ENCODE data around the gene CIRBP. TPM values are rescaled to one million over a fixed set of nuclear protein-coding genes. Genes with fewer than 3 reads are reported as not detected.

The CIRBP gene
- total and polyA plus RNA-seq, 9 of the 15 experiments (the other 6 are each of a cell fraction or from before 2014, with no cell fraction given), result 20.5 to 327 (median 176) TPM

GRCh38 chr19:1284293-1284978 is 15.3 kb downstream of the CIRBP start:
- in situ Hi-C loops (cut with MboI), result no loop called here
- Histone ChIP-seq H3K27me3 (ENCODE audit: control insufficient read depth in 2 of 2, insufficient read depth in 2 of 2, low read length in 2 of 2) (peaks cover 19 to 44% of the 10 kb centered on the region in 2 experiments; a peak in 4 of 5 replicates), H3K4me1 (replicated peaks in 1 of 2; ENCODE audit: control insufficient read depth in 2 of 2, insufficient read depth in 2 of 2, low read length in 2 of 2) (peaks cover 0 to 84% of the 10 kb centered on the region in 2 experiments; a peak in 2 of 5 replicates)

More at GRCh38 chr19:1284293-1284978, 15.3 kb downstream of the CIRBP start:
- FAIRE-seq, result peak; percentile 37
- TF ChIP-seq TAL1 (IDR thresholded peaks at IDR 0.05) (no peak), ZNF274 (IDR thresholded peaks at IDR 0.05; ENCODE audit: borderline replicate concordance, low read depth, low read length) (no peak), EZH2 (IDR thresholded peaks at IDR 0.05; ENCODE audit: borderline replicate concordance, low read depth, low read length) (no peak), RBM22 (IDR thresholded peaks at IDR 0.05; ENCODE audit: low read depth, low read length, poor library complexity, severe bottlenecking) (no peak), TBL1XR1 (IDR thresholded peaks at IDR 0.05; ENCODE audit: low read length in 2 of 2) (no peak), CXXC5 (CRISPR knock-in tag; IDR thresholded peaks at IDR 0.05) (no peak), IRF2 (CRISPR knock-in tag; IDR thresholded peaks at IDR 0.05) (0 out of 2 replicates have a peak, but pooled peaks have one; percentile 17), ZBTB34 (CRISPR knock-in tag; IDR thresholded peaks at IDR 0.05) (no peak), HOXB6 (CRISPR knock-in tag; IDR thresholded peaks at IDR 0.05; ENCODE audit: borderline replicate concordance) (no peak), POLR2AphosphoS5 (IDR thresholded peaks at IDR 0.05; ENCODE audit: control insufficient read depth, insufficient read depth, low read depth, low read length) (no peak), GTF2F1 (IDR thresholded peaks at IDR 0.05; ENCODE audit: low read depth, low read length) (no peak), ZKSCAN8 (CRISPR knock-in tag; IDR thresholded peaks at IDR 0.05) (no peak), MCM5 (IDR thresholded peaks at IDR 0.05; ENCODE audit: low read depth) (no peak), ZNF263 (CRISPR knock-in tag; IDR thresholded peaks at IDR 0.05; ENCODE audit: borderline replicate concordance) (peak; percentile 43; the same call in 1 of the 2 replicates), WHSC1 (IDR thresholded peaks at IDR 0.05; ENCODE audit: low read length) (no peak)
- TF ChIP-seq, protein P1, sequence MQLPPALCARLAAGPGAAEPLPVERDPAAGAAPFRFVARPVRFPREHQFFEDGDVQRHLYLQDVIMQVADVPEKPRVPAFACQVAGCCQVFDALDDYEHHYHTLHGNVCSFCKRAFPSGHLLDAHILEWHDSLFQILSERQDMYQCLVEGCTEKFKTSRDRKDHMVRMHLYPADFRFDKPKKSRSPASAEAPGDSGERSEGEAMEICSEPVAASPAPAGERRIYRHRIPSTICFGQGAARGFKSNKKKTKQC (CRISPR knock-in tag; IDR thresholded peaks at IDR 0.05), result no peak
- POLR2A ChIA-PET, result interaction anchor here (0.6 to 1.5 kb wide), 7 partner anchors 9 to 133 kb away, joined by 3 to 7 read pairs (median 4); partner anchors contain the start of genes CIRBP and FAM174C
- Histone ChIP-seq H3K9me3 (replicated peaks; ENCODE audit: control insufficient read depth, insufficient read depth, low read depth, low read length) (no peaks in the 10 kb centered on the region), H3K27ac (ENCODE audit: extremely low read depth, low read depth, low read length) (no peak overlapping the region), H3K4me2 (ENCODE audit: insufficient read depth, low read length) (no peak overlapping the region), H2AFZ (ENCODE audit: low read depth, low read length) (no peak overlapping the region), H4K20me1 (replicated peaks; ENCODE audit: control insufficient read depth, insufficient read depth, low read length) (peaks cover 18% of the 10 kb centered on the region), H3K79me2 (ENCODE audit: control insufficient read depth, insufficient read depth, low read length) (no peaks in the 10 kb centered on the region), H3K36me3 (ENCODE audit: control insufficient read depth, insufficient read depth, low read length) (peaks cover 15% of the 10 kb centered on the region; the same call in 1 of the 3 replicates), H3K9ac (ENCODE audit: insufficient read depth in 1 of 2, low read depth in 2 of 2, low read length in 2 of 2) (peak overlapping the region in 1 of 2 experiments; percentile 4; a peak in 1 of 4 replicates), H3K9me1 (ENCODE audit: control insufficient read depth, insufficient read depth, low read length) (no peaks in the 10 kb centered on the region), H3K4me3 (no peak overlapping the region)
- WGBS (ENCODE audit: insufficient coverage, low coverage, missing lambda C conversion rate), result 28% methylated on average over 19 of the region's 20 CpGs
- BruUV-seq (replicated peaks), result no TSS peak
- DNase-seq (ENCODE audit: extremely low read depth in 1 of 4, low spot score in 3 of 4), result no peak
- no peak for ATAC-seq
- CTCF ChIA-PET (ENCODE audit: low intra/inter-chr PET ratio), result no interaction called here
- intact Hi-C loops (cut with micrococcal nuclease), result no loop called here

All from K562 (cell line).